ENCODE measurements around the gene SNIP1.

SNIP1 gene

GRCh38 chr1:37557402-37557801, 3.3 kb upstream of the SNIP1 start:
- no peak for TF ChIP-seq EZH2phosphoT487 (IDR thresholded peaks at IDR 0.05; ENCODE audit: low read length)
- TF ChIP-seq EZH2 (optimal IDR thresholded peaks at IDR 0.05; ENCODE audit: low read depth, low read length), result no peak
- no peak for TF ChIP-seq CTCF (IDR thresholded peaks at IDR 0.05; ENCODE audit: low read length)
- Histone ChIP-seq H3K4me1 (ENCODE audit: low read length) (peaks cover 14% of the 10 kb centered on the region), H4K20me1 (ENCODE audit: insufficient read depth, low read length) (no peaks in the 10 kb centered on the region), H3F3A (ENCODE audit: insufficient read depth, low read length) (0 out of 2 replicates have a peak, but pooled peaks cover 3% of the 10 kb centered on the region), H3K36me3 (replicated peaks; ENCODE audit: insufficient read depth, low read length) (no peaks in the 10 kb centered on the region), H3K27me3 (replicated peaks; ENCODE audit: insufficient read depth, low read length) (no peaks in the 10 kb centered on the region), H3K79me2 (ENCODE audit: low read length) (peaks cover 17% of the 10 kb centered on the region), H3K9me2 (replicated peaks; ENCODE audit: insufficient read depth, low read length) (no peaks in the 10 kb centered on the region), H2AFZ (ENCODE audit: low read length) (no peak overlapping the region), H3K4me3 (ENCODE audit: low read length) (no peak overlapping the region), H3K27ac (ENCODE audit: low read length) (no peak overlapping the region), H3K9me3 (replicated peaks; ENCODE audit: insufficient read depth, low read length) (no peaks in the 10 kb centered on the region), H3K4me2 (ENCODE audit: low read depth, low read length) (no peak overlapping the region), H3K9ac (ENCODE audit: low read length) (no peak overlapping the region)
- no peak for DNase-seq

- Histone ChIP-seq H3K36me3 (replicated peaks; ENCODE audit: insufficient read depth, low read length) (no peaks in the 10 kb centered on the region), H3K27me3 (replicated peaks; ENCODE audit: insufficient read depth, low read length) (no peaks in the 10 kb centered on the region), H3K4me2 (ENCODE audit: low read depth, low read length) (peak within 1 kb of the TSS; percentile 15; the same call in 1 of the 2 replicates), H3K9ac (ENCODE audit: low read length) (no peak within 1 kb of the TSS), H3K4me1 (ENCODE audit: low read length) (peaks cover 14% of the 10 kb centered on the region), H3K4me3 (ENCODE audit: low read length) (no peak within 1 kb of the TSS), H3K9me3 (replicated peaks; ENCODE audit: insufficient read depth, low read length) (no peaks in the 10 kb centered on the region), H3F3A (ENCODE audit: insufficient read depth, low read length) (0 out of 2 replicates have a peak, but pooled peaks cover 3% of the 10 kb centered on the region), H3K27ac (ENCODE audit: low read length) (no peak within 1 kb of the TSS), H3K9me2 (replicated peaks; ENCODE audit: insufficient read depth, low read length) (no peaks in the 10 kb centered on the region), H2AFZ (ENCODE audit: low read length) (peak within 1 kb of the TSS; percentile 39; the same call in 1 of the 2 replicates), H3K79me2 (ENCODE audit: low read length) (peaks cover 24% of the 10 kb centered on the region), H4K20me1 (ENCODE audit: insufficient read depth, low read length) (no peaks in the 10 kb centered on the region)
- peak; percentile 31 for DNase-seq
- TF ChIP-seq EZH2 (optimal IDR thresholded peaks at IDR 0.05; ENCODE audit: low read depth, low read length) (no peak), CTCF (IDR thresholded peaks at IDR 0.05; ENCODE audit: low read length) (no peak), EZH2phosphoT487 (IDR thresholded peaks at IDR 0.05; ENCODE audit: low read length) (no peak)
Measured at GRCh38 chr1:37556712-37557196, 2.7 kb upstream of the SNIP1 start, which contains the start of gene DNALI1. TSS of gene DNALI1 (plus strand) at chr1:37556940. CDS start at chr1:37556995, 55 bp downstream.

GRCh38 chr1:37553598-37553926, 531 bp downstream of the SNIP1 start:
- H3K4me2 ChIP-seq (ENCODE audit: low read depth, low read length), result peak overlapping the region; percentile 71
- peak overlapping the region; percentile 57 for H2AFZ ChIP-seq (ENCODE audit: low read length)
- H3K79me2 ChIP-seq (ENCODE audit: low read length), result peaks cover 54% of the 10 kb centered on the region
- H4K20me1 ChIP-seq (ENCODE audit: insufficient read depth, low read length), result no peaks in the 10 kb centered on the region
- no peaks in the 10 kb centered on the region for H3K9me2 ChIP-seq (replicated peaks; ENCODE audit: insufficient read depth, low read length)
- H3K4me1 ChIP-seq (ENCODE audit: low read length), result peaks cover 18% of the 10 kb centered on the region
- H3K36me3 ChIP-seq (replicated peaks; ENCODE audit: insufficient read depth, low read length), result no peaks in the 10 kb centered on the region; the same call in 1 of the 2 replicates
- peak overlapping the region; percentile 58; the same call in 1 of the 2 replicates for H3K27ac ChIP-seq (ENCODE audit: low read length)
- no peaks in the 10 kb centered on the region for H3K27me3 ChIP-seq (replicated peaks; ENCODE audit: insufficient read depth, low read length)
- peaks cover 3% of the 10 kb centered on the region; the same call in 1 of the 2 replicates for H3F3A ChIP-seq (ENCODE audit: insufficient read depth, low read length)
- no peak for TF ChIP-seq CTCF (IDR thresholded peaks at IDR 0.05; ENCODE audit: low read length)
- no peak for TF ChIP-seq EZH2phosphoT487 (IDR thresholded peaks at IDR 0.05; ENCODE audit: low read length)
- TF ChIP-seq EZH2 (optimal IDR thresholded peaks at IDR 0.05; ENCODE audit: low read depth, low read length), result no peak
- peak overlapping the region; percentile 91 for H3K4me3 ChIP-seq (ENCODE audit: low read length)
- peak overlapping the region; percentile 91 for H3K9ac ChIP-seq (ENCODE audit: low read length)
- no peak for DNase-seq
- H3K9me3 ChIP-seq (replicated peaks; ENCODE audit: insufficient read depth, low read length), result no peaks in the 10 kb centered on the region

Measured in MM.1S (cell line).